ENCODE results near the gene C2CD3. TPM values are rescaled to one million over a fixed set of nuclear protein-coding genes. Genes with fewer than 3 reads are reported as not detected.
A peak's percentile ranks its signal among the peaks of the same experiment; 100 is the strongest.

The C2CD3 gene
- total and polyA plus RNA-seq, 9 of the 15 experiments (the other 6 are each of a cell fraction or from before 2014, with no cell fraction given), result 4.4 to 20.2 (median 15.4) TPM

DNA sequence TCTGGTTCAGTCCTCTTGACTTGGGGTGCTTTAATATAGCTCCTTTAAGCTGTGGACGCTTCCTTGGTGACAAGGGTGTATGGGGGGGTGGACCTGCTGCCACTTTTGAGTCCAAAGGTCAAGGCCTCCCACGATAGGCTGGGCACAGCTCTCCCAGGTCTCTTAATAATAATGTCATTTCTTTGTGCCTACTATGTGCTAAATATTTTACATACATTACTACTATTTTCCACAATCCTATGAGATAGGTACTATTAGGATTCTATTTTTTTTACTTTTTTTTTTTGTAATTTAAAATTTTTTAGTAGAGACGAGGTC, 161.6 kb downstream of the C2CD3 start:
- Histone ChIP-seq H3K27ac (ENCODE audit: extremely low read depth, low read depth, low read length) (no peak overlapping the region), H3K9ac (ENCODE audit: insufficient read depth in 1 of 2, low read depth in 2 of 2, low read length in 2 of 2) (peak overlapping the region in 1 of 2 experiments; percentile 26; a peak in 1 of 4 replicates)

More for the DNA sequence above, 161.6 kb downstream of the C2CD3 start:
- WGBS (ENCODE audit: insufficient coverage, low coverage, missing lambda C conversion rate), result 66% methylated on average over 3 of the region's 3 CpGs
- ChIA-PET POLR2A (interaction anchor here (0.7 kb wide), 1 partner anchor 634 kb away, joined by 3 read pairs; no protein-coding TSS in a partner anchor), CTCF (ENCODE audit: low intra/inter-chr PET ratio) (no interaction called here)
- ATAC-seq (no peak), DNase-seq (ENCODE audit: extremely low read depth in 1 of 4, low spot score in 3 of 4) (no peak), FAIRE-seq (no peak)
- no peak overlapping the region for H3K4me2 ChIP-seq (ENCODE audit: insufficient read depth, low read length)
- no peak overlapping the region for H3K4me3 ChIP-seq
- BruUV-seq (replicated peaks), result no TSS peak
- intact Hi-C loops (cut with micrococcal nuclease) (no loop called here), in situ Hi-C loops (cut with MboI) (no loop called here)
- no peaks in the 10 kb centered on the region for H3K27me3 ChIP-seq (ENCODE audit: control insufficient read depth in 2 of 2, insufficient read depth in 2 of 2, low read length in 2 of 2)
- H3K9me3 ChIP-seq (replicated peaks; ENCODE audit: control insufficient read depth, insufficient read depth, low read depth, low read length), result no peaks in the 10 kb centered on the region
- H4K20me1 ChIP-seq (replicated peaks; ENCODE audit: control insufficient read depth, insufficient read depth, low read length), result no peaks in the 10 kb centered on the region
- no peaks in the 10 kb centered on the region for H3K79me2 ChIP-seq (ENCODE audit: control insufficient read depth, insufficient read depth, low read length)
- no peak overlapping the region; the same call in 1 of the 2 replicates for H2AFZ ChIP-seq (ENCODE audit: low read depth, low read length)
- TF ChIP-seq RCOR1 (IDR thresholded peaks at IDR 0.05; ENCODE audit: borderline replicate concordance in 1 of 2, low read depth in 2 of 2, low read length in 2 of 2), result no peak
- no peak for TF ChIP-seq TEAD2 (tag; IDR thresholded peaks at IDR 0.05)
- TF ChIP-seq, protein P1, sequence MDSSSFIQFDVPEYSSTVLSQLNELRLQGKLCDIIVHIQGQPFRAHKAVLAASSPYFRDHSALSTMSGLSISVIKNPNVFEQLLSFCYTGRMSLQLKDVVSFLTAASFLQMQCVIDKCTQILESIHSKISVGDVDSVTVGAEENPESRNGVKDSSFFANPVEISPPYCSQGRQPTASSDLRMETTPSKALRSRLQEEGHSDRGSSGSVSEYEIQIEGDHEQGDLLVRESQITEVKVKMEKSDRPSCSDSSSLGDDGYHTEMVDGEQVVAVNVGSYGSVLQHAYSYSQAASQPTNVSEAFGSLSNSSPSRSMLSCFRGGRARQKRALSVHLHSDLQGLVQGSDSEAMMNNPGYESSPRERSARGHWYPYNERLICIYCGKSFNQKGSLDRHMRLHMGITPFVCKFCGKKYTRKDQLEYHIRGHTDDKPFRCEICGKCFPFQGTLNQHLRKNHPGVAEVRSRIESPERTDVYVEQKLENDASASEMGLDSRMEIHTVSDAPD (CRISPR knock-in tag; IDR thresholded peaks at IDR 0.05), result no peak
- no peak for TF ChIP-seq SFPQ (IDR thresholded peaks at IDR 0.05; ENCODE audit: low read depth, low read length)
- no peak for TF ChIP-seq CREM (IDR thresholded peaks at IDR 0.05; ENCODE audit: low read depth)
- TF ChIP-seq, protein P2, sequence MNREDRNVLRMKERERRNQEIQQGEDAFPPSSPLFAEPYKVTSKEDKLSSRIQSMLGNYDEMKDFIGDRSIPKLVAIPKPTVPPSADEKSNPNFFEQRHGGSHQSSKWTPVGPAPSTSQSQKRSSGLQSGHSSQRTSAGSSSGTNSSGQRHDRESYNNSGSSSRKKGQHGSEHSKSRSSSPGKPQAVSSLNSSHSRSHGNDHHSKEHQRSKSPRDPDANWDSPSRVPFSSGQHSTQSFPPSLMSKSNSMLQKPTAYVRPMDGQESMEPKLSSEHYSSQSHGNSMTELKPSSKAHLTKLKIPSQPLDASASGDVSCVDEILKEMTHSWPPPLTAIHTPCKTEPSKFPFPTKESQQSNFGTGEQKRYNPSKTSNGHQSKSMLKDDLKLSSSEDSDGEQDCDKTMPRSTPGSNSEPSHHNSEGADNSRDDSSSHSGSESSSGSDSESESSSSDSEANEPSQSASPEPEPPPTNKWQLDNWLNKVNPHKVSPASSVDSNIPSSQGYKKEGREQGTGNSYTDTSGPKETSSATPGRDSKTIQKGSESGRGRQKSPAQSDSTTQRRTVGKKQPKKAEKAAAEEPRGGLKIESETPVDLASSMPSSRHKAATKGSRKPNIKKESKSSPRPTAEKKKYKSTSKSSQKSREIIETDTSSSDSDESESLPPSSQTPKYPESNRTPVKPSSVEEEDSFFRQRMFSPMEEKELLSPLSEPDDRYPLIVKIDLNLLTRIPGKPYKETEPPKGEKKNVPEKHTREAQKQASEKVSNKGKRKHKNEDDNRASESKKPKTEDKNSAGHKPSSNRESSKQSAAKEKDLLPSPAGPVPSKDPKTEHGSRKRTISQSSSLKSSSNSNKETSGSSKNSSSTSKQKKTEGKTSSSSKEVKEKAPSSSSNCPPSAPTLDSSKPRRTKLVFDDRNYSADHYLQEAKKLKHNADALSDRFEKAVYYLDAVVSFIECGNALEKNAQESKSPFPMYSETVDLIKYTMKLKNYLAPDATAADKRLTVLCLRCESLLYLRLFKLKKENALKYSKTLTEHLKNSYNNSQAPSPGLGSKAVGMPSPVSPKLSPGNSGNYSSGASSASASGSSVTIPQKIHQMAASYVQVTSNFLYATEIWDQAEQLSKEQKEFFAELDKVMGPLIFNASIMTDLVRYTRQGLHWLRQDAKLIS (CRISPR knock-in tag; IDR thresholded peaks at IDR 0.05), result no peak
- TF ChIP-seq KDM5B (IDR thresholded peaks at IDR 0.05; ENCODE audit: insufficient replicate concordance, low read depth, low read length), result no peak
- no peak for TF ChIP-seq ZNF282 (CRISPR knock-in tag; IDR thresholded peaks at IDR 0.05)
- no peak for TF ChIP-seq NONO (IDR thresholded peaks at IDR 0.05; ENCODE audit: low read depth in 2 of 2, low read length in 1 of 2)
- peaks cover 56 to 65% of the 10 kb centered on the region in 2 experiments for H3K4me1 ChIP-seq (replicated peaks in 1 of 2; ENCODE audit: control insufficient read depth in 2 of 2, insufficient read depth in 2 of 2, low read length in 2 of 2)
- no peaks in the 10 kb centered on the region for H3K36me3 ChIP-seq (ENCODE audit: control insufficient read depth, insufficient read depth, low read length)
- peaks cover 5% of the 10 kb centered on the region for H3K9me1 ChIP-seq (ENCODE audit: control insufficient read depth, insufficient read depth, low read length)
